Measurements from ENCODE around the gene SKI.

DNA sequence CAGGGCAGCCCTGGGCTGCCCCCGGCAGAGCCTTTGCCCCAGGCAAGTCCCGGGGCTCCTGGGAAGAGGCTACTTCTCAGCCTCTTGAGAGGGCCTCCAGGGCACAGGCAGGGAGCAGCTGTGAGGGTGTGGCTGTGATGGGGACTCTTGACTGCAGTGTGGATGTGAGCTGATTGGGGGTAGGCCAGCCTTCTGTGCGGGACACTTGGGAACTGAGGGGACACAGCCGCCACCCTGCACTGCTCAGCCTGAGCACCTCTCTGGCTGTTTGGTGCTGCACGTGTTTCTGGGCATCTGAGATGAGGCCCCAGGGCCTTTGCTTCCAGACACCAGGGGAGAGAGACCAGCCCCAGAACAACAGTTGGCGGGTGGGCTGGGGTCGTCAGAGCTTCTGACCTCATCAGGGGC is 62.1 kb downstream of the SKI start:
- TF ChIP-seq, protein P1, sequence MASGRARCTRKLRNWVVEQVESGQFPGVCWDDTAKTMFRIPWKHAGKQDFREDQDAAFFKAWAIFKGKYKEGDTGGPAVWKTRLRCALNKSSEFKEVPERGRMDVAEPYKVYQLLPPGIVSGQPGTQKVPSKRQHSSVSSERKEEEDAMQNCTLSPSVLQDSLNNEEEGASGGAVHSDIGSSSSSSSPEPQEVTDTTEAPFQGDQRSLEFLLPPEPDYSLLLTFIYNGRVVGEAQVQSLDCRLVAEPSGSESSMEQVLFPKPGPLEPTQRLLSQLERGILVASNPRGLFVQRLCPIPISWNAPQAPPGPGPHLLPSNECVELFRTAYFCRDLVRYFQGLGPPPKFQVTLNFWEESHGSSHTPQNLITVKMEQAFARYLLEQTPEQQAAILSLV (tag; IDR thresholded peaks at IDR 0.05) = no peak
- TF ChIP-seq ZZZ3 (IDR thresholded peaks at IDR 0.05) (no peak), GABPA (tag; conservative IDR thresholded peaks at IDR 0.05; ENCODE audit: low read depth) (no peak)

Measured in K562 (cell line).